GM21367 (cell line): Measurements from ENCODE around the gene CTR9.
A peak's percentile ranks its signal among the peaks of the same experiment; 100 is the strongest.

Experiments used
- ATAC-seq: cut with Tn5 transposase; IDR thresholded peaks from one replicate; pipeline ENCODE4 v1.9.1; 2021; ENCODE audit not compliant: unreplicated experiment

Gene CTR9

DNA sequence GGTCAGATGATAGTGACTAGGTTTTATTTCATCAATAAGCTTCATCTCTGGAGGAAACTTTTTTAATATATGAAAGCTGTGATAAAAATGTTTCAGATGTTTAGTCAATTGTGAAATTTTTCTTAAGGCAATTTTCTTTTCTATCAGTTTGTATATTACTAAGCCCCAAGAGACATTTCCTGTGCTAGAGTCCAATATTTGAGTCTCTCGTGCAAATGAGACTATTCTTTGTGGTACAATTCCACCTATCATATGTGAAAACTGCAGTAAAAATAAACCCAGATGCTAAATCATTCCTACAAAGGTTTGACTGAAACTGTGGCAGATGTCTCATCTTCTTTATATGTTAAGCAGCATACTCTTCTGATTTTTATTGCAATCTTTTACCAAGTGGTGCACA is 28.0 kb downstream of the CTR9 start:
- no peak for ATAC-seq

DNA sequence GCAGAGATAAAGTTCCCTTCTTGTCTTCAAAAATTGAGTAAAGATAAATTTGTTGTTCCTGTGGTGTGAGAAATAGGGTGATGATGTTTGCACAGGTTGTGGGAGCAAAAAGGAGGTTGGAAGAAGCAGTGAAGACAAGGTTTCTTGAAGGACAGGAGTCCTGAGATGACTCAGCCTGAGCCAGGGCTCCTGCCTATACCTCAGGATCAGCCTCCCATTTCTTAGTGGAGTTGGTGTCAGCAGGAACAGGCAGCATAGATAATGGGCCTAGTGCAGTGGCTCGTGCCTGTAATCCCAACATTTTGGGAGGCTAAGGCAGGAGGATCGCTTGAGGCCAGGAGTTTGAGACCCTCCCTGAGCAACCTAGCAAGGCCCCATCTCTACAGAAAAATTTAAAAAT is 29.0 kb downstream of the CTR9 start:
- no peak for ATAC-seq

DNA sequence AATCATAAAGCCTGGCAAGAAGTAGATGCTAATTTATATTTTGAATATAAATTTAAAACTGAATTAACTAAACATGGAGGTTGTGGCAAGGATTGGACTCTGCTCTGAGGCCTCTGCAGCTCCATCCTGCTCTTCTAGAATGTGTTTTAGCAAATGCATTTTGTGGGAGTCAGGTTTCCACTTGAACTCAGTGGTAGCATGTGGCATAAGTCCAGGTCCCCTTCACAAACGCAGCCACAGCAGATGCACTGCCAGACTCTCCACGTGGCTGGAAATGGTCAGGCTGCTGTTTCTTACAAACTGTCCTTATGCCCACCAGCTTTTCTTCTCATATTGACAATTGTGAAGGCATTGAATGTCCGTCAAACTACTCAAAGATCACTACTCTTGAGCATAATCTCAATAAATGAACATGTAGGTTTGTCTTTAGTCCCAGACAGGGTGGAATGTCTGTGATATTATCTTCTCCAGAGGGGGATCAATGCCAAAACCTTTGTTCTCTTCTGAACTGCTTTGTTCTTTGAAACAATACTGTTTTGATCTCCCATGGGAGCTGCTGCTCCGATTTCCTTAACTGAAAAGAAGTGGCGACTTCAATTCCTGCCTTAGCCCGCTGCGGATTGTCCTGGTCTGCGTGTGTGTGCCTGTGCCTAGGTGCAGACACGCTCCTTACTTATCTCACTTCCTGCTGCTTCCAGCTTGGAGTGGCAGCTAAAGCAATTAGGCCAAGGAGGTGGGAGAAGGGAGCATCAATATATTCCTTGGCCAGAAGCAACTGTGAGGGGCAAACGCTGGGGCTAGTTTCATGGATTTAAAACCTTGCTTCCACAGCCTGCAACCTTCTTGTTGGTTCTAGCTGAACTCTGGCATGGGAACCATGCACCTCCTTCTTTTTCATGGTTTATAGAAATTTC is 33.4 kb downstream of the CTR9 start:
- no peak for ATAC-seq

DNA sequence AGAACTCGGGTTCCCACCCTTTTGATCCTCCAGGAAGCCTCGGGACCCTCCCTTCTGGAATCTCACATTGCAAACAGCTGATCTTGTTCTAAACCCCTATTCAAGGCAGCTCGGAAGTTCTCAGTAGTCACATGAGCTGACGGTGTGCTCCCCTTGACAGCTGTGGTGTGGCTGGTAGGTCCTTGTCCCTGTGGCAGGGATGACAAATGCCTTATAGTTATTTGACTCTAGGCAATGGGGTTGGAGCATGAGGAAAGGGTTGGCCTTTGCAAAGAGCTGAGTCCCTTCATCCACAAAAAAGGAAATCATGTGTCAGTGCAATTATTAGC is 34.1 kb downstream of the CTR9 start:
- no peak for ATAC-seq

DNA sequence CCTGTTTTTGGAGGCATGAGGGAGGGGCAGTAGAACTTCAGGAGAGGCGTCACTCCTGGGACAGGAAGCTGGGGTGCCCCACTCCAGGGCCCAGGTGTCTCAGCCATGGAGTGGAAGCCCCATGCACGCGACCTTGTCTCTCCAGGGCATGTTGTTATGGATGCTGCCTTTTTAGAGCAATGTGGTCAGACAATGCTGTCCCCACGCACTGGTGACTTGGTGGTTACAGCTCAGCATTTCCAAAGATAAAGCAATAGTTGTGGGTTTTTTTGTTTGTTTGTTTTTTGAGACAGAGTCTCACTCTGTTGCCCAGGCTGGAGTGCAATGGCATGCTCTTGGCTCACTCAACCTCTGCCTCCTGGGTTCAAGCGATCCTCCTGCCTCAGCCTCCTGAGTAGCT is 35.4 kb downstream of the CTR9 start:
- ATAC-seq: no peak

DNA sequence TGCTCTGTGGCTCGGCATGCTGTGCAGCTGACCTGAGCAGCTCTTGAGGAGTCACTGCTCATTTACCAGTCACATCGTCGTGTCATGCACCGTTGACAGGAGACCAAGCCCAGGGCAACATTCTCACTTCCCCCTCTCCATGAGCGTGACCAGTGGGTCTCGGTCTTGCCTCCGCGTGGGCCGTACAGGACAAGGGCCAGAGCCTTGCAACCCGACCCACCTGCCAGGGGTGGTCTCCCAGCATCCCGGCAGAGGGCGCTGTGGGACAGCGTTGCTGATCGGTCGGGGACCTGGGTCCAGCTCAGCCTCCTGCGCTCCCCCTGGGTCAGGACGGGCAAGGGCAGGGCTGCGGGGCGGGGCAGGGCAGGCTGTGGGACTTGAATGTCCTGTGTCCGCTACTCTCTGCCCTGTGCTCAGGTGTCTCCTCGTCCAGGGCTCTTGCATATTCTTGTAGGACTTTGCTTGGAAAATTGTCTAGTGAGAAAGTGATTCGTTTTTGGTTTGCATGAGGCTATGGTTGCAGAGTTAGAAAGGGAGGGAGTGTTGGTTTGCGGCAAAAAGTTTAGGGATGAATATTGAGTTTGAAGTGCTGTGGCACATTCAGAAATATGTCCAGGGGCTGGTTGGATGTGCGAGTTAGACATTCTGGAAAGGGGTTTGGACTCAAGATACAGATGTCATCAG is 41.5 kb downstream of the CTR9 start:
- ATAC-seq: peak; percentile 80

DNA sequence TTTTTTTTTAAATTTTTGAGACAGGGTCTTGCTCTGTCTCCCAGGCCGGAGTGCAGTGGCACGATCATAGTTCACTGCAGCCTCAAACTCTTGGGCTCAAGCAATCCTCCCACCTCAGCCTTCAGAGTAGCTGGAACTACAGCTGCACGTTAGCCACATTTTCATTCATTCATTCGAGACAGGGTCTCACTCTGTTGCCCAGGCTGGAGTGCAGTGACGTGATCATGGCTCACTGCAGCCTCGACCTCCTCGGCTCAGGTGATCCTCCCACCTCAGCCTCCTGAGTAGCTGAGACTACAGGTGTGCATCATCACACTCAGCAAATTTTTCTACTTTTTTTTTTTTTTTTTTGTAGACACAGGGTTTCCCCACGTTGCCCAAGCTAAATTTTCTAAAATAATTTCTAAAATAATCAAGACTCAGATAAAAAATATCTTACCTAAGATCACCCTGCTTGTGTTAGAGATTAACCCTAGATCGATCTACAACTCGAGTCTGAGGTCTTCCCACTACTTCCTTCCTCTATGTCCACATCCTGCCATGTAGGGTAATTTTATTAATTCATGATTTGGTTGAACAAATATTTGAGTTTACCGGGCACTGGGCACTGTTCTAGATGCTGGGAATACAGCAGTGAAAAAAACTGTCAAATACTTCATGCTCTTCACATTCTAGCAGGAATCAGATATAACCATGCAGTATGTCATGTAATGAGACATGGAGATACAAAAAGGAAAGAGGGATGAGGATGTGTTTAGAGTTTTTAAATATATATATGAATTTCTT is 42.6 kb downstream of the CTR9 start:
- no peak for ATAC-seq

DNA sequence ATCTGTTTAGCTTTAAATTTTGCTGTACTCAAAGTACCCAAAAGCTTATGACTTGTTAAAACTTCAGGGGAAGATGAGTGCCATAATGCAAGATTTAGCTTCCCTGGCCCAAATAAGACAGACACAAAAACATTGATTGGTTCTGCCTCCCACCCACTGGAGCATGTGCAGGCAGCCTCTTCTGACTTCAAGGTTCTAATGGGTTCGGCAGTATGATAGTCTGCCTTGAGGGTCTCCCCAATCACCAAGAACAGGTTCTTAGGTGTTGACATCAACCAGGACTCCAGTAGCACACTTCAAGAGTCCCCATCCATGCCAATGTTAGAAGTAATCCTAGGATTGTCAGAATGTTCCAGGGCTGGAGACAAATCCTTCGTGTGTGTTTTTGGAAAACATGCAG is 45.1 kb downstream of the CTR9 start:
- no peak for ATAC-seq

DNA sequence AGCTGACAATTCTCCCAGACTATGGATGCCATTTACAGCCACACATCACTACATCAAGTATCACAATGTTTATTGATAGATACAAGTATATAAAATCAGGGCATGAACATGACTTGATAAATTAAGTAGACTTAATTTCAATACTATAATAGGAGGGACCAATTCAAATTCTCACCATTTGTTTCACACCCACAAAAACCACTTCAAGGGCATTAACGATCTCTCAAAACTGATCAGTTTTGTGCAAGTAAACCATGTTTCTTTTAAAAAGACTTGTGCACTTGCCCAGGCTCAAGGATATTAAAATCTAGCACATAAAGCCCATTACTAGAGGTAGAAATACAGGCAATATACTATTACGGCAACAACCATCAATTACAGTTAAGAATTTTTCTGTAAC is 46.0 kb downstream of the CTR9 start:
- ATAC-seq: no peak

DNA sequence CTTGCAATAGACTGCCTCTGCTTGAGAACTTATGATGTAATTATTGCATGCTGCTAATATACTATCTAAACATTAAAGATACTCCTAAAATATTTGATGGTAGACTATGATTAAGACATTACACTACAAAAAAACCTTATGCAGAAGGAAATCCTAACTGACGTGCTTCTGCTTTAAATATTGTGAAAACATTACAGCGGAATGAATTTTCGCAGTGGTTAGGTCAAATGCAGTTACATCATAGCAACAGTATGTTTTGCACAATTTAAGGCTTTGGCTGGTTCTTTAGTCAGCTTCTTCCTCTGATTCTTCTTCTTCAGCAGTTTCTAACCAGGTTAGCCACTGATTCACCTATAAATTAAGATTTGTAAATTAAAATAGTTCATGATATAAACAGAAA is 46.5 kb downstream of the CTR9 start:
- ATAC-seq: no peak

DNA sequence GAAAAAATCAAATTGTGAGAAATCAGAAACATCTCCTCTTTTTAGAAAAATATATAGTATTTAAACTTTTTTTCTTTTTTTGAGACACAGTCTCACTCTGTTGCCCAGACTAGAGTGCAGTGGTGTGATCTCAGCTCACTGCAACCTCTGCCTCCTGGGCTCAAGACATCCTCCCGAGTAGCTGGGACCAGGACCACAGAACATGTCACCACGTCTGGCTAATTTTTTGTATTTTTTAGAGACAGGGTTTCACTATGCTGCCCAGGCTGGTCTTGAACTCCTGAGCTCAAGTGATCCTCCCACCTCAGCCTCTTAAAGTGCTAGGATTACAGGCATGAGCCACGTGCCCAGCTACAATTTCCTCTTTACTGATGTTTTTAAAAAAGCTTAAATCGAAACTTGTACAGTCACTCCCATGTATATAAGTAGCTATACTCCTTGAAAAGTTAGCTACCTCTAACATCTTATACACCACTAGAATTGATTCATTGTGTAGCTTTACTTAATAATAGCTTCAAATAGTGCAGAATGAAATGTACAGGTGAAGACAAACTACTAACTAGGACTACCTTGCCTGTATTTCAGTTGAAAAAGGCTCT is 47.4 kb downstream of the CTR9 start:
- no peak for ATAC-seq

DNA sequence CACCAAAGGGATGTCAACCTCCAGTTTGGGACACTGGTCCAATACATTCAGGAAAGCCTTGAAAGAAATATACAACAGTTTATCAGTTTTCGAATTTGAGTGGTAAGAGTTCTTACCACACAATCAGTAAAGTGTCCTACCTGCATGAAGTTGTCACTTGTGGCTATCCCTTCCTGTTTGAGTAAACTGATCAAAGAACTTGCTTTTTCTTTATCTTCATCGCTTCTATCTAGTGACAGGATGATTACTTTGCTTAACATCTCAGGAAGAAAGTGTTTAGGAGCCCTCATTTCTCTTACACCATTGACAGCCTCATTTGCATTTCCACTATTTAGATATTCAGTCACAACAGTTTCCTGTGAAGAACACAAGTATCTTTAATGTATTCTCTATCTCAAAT is 49.2 kb downstream of the CTR9 start:
- ATAC-seq: no peak

DNA sequence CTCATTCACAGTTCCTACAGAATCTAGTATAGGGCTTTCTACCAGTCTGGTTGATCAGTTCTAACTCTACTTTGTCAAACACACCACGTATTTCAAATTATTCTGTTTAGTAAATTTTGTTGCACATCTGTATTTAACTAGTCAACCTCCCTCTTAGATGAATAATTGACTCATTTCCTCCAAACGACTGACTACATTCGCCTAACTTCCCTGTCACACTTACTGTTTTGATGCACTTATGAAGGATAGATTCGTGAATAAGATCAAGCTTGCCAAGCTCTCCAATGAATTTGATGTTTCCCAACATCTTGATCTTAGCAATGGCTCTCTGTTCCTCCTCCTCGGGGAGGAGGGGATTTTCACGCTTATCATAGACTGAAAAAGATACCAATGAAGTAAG is 52.6 kb downstream of the CTR9 start:
- no peak for ATAC-seq

DNA sequence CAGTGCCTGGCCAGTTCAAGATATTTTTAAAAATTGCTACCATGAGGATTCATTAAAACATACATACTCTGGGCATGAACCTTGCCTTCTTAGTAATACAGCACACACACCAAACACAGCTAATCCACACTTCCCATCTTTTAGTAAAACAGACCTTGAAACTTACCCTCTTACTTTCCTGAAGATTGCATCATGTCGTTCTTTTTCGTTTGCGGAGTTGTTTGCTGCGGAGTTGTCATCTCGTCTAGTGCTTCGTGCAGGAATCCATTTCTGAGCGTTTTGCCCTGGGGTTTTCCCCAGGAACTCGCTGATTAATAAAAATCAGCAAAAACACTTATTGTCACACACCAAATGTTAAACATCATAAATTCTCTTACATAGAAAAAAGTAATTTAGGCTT is 54.7 kb downstream of the CTR9 start:
- ATAC-seq: no peak

DNA sequence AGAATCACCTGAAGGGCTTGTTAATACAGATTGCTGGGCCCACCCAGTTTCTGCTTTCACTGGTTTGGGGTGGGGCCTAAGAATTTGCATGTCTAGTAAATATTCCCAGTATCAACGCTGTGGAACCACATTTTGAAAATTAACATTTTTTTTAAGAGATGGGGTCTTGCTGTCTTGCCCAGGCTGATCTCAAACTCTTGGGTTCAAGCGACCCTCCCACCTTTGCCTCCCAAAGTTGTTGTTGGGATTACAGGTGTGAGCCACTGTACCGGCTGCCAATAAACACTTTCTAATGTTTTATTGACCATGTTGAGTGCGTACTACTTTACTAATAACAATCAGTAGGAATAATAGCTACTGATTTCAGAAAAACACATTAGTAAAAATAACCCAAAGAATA is 55.2 kb downstream of the CTR9 start:
- no peak for ATAC-seq

DNA sequence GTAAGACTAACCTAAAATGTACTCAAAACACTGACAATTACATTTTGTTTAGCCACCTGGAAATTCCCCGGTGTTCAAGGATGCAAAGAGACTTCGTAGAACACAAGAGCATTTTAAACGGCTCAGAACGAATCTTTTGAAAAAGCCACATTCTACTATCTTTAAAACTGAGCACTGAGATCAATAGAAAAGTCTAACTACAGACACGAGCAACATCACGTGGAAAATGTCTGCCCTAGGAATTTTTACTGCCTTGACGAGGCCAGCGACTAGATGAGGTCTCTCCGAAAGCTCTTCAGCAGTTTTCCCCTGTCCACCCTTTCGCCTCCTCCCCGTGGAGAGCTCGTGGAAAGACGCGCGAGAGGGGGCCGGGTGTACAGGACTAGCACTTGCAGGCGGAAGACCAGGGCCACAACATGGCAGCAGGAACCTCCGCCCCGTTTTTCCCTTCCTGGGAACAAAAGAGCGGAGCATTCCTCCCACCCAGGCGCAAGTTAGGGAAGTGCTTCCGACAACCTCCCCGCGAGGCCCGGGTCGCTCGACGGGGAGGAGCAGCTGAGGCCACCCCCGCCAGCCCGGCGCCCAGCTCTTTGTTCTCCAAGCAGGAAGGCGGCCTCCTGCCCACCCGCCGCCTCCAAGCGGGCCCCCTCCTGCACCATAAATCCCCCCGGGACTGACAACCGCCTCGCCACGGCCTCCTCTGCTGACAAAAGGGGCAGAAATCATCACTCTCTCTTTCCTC is 56.6 kb downstream of the CTR9 start:
- ATAC-seq: no peak

DNA sequence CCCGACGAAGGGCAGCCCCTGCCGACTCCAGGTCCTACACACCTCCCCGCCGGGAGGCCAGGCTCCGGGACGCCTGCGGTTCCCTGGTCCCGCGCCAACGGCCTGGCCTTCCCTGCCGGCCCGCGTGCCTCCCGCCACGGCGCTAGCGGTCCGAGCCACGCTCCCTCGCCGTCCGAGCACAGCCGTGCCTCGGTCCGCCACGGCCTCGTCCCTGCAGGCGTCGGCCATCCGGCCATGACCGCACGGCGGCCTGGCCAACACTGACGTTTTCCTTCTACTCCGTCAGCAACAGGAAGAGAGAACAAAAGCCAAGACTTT is 57.1 kb downstream of the CTR9 start:
- no peak for ATAC-seq

DNA sequence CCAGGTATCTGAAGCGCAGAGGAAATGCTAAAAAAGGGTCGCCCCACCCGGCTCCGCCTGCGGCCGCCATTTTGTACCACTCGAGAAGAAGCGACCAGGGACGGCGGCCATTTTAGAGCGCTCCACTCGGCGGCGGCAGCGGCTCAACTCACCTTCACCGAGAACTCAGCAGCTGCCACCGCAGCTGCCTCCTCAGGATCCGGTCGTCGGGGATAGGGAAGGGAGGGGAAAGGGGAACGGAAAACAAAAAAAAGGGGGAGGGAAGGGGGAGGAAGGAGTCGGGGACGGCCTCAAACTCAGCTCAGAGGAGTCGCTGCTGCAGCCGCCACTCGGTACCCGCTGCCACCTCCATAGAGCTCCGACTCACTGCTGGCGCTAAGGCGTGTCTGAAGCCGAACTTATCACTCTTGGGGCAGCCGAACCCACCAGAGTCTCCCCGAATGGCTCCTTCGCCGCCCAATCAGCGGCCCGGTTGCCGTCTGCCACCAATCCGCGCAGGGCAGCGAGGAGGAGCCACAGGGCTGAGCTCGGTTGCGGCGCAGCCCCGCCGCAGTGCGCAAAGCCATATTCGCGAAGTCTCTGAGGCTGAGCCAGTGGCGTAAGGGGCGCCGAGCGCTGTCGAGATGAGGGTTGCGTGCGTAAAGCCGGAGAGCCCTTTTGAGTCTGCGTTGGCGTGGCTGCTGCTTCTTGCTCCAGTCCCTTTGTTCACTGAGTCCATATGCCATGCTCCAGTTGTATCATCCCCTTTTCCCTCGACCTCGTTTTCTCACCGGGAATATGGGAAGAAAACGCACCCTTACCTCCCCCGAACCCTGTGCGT is 57.7 kb downstream of the CTR9 start, which contains the start of gene EIF4G2:
Gene EIF4G2, minus strand, starts transcription at position 374 of the 820 bp plus-strand sequence.
- ATAC-seq: peak; percentile 87

DNA sequence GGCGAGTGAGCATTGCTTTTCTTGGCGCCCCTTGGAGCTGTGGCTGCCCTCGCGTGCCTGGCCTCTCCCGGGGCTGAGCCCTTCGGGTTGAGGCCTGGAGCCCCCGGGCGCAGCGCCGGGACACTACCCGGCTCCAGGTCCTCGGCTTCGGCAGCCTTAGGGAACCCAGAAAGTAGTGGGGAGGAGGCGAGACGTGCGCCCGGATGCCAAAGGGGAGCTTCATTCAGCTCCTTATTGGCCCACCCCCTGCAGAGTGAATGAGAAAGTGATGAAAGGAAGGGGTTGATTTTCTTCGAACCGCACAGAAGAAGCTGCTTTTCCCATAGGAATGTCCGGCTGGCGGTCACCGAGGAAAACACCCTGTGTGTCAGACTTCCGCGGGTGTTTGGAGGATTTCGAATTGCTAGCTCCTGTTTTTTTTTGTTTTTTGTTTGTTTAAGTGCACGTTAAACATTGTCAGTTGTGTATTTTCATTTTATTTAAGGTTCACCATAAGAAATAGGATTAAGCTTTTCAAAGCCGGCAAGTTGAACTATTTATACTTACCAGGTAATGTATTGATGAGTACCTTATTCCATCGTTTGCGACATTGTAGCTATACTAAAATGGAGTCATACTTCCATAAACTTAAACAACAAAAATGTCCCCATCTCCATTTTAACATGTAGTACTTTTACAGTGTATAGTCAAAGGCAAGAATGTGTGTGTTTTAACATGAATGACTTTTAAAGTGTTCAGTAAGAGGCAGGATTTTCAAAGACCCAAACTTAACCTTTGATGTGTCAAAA is 58.5 kb downstream of the CTR9 start:
- peak; percentile 16 for ATAC-seq
